Prostate gland (tissue), 2 donors: ENCODE data around the gene TRAPPC3L.

Source experiments
- POLR2A ChIP-seq: fragments of 450-650 bp; IDR thresholded peaks from one replicate; pipeline ENCODE4 v1.6.1; 2016; ENCODE audit warnings: antibody characterized with exemption, mild to moderate bottlenecking
- POLR2AphosphoS5 ChIP-seq: sonication (generic); formaldehyde crosslinking; IDR thresholded peaks from one replicate; pipeline ENCODE4 v1.6.1; 2017; ENCODE audit warnings: antibody characterized with exemption
- TF ChIP-seq, protein P1 (sequence below), 4 experiments: fragments of 200-600 bp in 2 of 4; fragments of 450-650 bp in 2 of 4; sonication (generic) in 2 of 4; IDR thresholded peaks; 1 replicate in 3 of 4; 2 replicates in 1 of 4; pipeline ENCODE4 v1.5.1; 2016 to 2019; ENCODE audit warnings: antibody characterized with exemption in 4 of 4, mild to moderate bottlenecking in 2 of 4, moderate library complexity in 2 of 4

DNA sequence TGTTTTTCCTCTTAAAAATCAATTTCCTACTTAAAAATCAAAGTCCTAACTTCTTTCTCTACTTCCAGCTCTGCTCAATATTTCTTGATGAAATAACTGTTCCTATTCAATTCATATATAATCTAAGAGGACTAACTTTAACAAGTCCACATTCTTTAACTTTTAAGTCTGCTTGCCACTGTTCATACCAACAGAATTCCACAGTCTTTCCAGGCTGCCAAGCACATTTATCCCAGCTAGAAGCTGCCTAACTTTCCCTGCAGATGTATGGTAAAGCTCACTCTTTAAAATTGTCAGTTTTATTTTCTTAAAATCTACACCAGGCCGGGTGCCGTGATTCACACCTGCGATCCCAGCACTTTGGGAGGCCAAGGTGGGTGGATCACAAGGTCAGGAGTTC, 72.8 kb downstream of the TRAPPC3L start:
- TF ChIP-seq POLR2A (no peak), POLR2AphosphoS5 (no peak)
- TF ChIP-seq, protein P1, sequence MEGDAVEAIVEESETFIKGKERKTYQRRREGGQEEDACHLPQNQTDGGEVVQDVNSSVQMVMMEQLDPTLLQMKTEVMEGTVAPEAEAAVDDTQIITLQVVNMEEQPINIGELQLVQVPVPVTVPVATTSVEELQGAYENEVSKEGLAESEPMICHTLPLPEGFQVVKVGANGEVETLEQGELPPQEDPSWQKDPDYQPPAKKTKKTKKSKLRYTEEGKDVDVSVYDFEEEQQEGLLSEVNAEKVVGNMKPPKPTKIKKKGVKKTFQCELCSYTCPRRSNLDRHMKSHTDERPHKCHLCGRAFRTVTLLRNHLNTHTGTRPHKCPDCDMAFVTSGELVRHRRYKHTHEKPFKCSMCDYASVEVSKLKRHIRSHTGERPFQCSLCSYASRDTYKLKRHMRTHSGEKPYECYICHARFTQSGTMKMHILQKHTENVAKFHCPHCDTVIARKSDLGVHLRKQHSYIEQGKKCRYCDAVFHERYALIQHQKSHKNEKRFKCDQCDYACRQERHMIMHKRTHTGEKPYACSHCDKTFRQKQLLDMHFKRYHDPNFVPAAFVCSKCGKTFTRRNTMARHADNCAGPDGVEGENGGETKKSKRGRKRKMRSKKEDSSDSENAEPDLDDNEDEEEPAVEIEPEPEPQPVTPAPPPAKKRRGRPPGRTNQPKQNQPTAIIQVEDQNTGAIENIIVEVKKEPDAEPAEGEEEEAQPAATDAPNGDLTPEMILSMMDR (IDR thresholded peaks at IDR 0.05), result no peak
